T1000 (cell line): ENCODE measurements around the gene GPR146.

ENCODE experiments used
- DNase-seq: peaks from one replicate; lab custom pipeline; 2025; ENCODE audit warnings: mixed read lengths; lab: John Stamatoyannopoulos, UW

Gene GPR146

GRCh38 chr7:1011297-1012003 lies 32.9 kb upstream of the GPR146 start:
- no peak for DNase-seq

GRCh38 chr7:1012004-1012715 lies 32.2 kb upstream of the GPR146 start:
- no peak for DNase-seq

DNA sequence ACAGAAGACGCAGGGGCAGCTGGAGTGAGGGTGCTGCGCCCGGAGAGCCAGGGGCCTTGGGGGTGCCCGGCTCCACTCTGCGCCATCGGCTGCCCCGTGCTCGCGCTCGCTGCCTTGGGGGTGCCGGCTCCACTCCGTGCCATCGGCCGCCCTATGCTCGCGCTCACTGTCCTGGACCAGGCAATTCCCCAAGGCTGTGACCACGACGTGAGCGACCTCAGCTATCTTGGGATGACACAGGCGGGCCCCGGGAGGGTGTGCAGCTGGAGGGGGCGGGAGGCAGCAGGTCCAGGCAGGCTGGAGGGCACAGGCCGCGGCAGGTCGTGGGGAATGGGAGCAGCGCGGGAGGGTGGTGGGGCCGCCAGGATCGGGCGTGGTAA lies 31.6 kb upstream of the GPR146 start:
- DNase-seq: no peak

- DNase-seq: no peak
Measured at GRCh38 chr7:1013581-1013980, 30.8 kb upstream of the GPR146 start.

GRCh38 chr7:1014681-1015080 lies 29.7 kb upstream of the GPR146 start:
- DNase-seq: no peak

DNA sequence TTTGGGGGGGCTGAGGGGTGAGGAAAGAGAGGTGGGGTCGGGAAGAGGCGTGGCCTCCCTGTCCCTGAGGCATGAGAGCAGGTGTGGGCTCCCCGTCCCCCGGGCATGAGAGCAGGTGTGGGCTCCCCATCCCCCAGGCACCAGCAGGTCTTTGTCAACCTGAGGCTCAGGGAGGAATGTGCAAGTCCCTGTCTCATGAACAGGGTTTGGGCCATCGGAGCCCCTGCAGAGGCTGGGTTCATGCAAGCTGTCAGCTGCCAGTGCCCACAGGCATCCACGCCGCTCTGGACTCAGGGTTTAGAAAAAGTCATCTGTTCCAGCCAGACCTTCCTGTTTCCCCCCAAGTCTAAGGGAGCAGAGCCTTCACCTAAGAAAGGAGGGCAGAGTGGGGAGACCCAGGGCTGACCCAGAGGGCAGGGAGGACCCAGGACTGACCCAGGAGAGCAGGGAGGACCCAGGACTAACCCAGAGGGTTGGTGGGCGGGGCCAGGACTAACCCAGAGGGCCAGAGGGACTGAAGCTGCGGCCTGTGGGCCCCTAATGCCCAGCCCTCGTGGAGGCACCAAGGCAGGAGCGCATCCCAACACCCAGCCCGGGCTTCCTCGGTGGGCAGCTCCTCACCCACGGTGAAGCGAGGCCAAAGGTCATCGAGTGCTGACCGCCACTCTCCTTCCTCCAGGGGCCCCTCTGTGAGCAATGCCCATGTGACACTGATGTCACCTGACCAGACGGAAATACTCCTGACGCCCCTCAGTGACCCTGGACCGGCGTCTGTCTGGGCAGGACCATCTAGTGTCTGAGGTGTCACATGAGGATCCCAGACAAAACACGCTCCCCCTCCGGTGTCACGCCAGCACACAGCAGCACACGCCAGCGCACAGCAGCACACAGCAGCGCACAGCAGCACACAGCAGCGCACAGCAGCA lies 28.9 kb upstream of the GPR146 start:
- DNase-seq: no peak

GRCh38 chr7:1016577-1017531 lies 27.5 kb upstream of the GPR146 start:
- DNase-seq: no peak

GRCh38 chr7:1017586-1018333 lies 26.6 kb upstream of the GPR146 start:
- DNase-seq: no peak

GRCh38 chr7:1018334-1018695 lies 26.0 kb upstream of the GPR146 start:
- no peak for DNase-seq

DNA sequence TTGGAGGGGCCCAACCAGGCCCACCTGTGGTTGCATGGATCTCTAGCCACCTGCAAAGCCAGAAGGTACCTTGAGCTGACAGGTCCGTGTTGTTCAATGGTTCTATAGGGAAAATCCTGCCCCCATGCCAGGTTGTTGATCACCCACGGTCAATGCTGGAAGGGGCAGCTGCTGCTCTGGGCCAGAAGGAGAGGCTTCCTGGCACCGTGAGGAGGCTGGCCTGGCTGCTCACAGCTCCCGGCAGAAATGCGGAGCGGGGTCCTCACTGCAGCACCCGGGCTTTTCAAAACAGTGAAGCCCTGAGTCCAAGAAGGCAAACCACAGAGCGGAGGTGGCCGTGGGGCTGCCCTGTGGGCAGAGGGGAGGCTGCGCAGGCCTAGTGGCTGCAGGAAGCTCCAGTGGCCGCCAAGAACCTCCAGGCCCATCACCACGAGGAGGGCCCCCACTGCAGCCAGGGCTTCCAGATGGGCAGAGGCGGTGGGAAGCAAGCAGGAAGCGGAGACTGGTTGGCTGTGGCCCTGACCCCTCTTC lies 25.0 kb upstream of the GPR146 start:
- DNase-seq: no peak

- no peak for DNase-seq
Measured at GRCh38 chr7:1019789-1020610, 24.3 kb upstream of the GPR146 start.

DNA sequence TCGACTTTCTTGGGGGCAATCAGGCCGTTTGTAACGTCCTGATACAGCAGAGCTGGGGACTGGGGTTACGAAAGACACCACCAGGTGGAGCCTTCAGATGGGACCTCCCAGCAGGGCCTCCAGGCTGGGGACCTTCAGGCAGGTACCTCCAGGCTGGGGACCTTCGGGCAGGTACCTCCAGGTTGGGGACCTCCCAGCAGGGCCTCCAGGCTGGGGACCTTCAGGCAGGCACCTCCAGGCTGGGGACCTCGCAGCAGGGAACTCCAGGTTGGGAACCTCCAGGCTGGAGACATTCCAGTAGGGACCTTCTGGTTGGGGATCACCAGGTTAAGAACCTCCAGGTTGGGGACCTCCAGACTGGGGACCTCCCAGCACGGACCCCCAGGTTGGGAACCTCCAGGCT lies 23.5 kb upstream of the GPR146 start:
- DNase-seq: no peak

DNA sequence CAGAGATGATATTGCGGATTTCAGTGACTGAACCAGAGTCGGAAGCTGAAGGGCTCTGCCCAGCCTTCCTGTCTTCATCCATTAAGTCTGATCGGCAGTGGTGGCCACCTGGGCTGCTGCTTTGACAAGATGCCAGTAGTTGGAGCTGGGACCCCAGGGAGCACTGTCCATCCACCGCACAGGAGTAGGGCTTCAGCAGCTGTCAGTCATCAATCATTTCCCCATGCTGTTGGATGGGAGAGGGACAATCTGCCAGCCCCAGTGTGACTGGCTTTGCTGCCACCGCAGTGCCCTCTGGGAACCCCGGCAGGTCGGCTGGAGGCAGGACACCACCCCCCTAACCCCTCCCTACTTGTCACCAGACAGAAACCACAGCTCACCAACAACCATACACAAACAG lies 23.0 kb upstream of the GPR146 start:
- no peak for DNase-seq

DNA sequence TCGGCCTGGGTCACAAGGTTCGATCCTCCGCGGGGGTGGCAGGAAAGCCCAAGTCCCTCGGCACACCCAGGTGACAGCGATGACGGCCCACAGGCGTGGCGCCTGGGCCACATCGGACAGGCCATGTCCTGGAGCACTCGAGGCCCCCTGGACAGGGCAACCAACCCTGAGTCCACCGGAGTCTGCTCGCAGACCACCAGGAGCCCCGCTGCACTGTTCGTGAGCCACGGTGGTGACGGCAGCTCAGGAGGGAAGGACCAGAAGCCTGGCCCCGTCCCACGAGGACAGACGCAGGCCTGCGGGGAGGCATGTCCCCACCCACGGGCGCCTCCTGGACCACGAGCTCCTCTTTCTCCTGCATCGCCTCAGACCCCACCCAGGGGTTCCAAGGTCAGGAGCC lies 22.4 kb upstream of the GPR146 start:
- DNase-seq: no peak

DNA sequence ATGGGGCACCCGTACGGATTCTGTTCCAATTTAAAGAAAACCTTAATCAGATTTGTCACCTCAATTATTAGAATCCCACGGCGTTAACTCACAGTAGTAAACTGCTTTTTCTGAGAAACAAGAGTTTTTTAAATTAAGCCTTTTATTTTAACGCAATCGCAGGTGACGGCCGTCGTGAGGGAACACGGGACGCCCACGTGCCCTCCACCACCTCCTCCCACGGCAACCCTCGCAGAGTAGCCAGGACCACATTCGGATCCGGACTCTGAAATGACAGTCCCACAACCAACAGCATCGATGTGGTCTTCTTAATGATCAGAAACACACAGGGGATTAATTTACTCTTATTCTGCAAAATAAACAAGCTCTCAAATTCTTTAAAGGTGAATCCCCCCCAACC lies 22.0 kb upstream of the GPR146 start:
- no peak for DNase-seq

GRCh38 chr7:1022801-1023465 lies 21.4 kb upstream of the GPR146 start:
- DNase-seq: no peak

GRCh38 chr7:1024331-1024841 lies 20.0 kb upstream of the GPR146 start:
- DNase-seq: no peak

- DNase-seq: no peak
Measured at GRCh38 chr7:1024876-1025742, 19.2 kb upstream of the GPR146 start.
